K562 (cell line): ENCODE data around the gene NCOA1. TPM values are rescaled to one million over a fixed set of nuclear protein-coding genes. Genes with fewer than 3 reads are reported as not detected.

Experiments used
- ATAC-seq: fragments of 200-7000 bp; cut with Tn5 transposase; 3 replicates; pipeline ENCODE4 v1.9.1; 2020; ENCODE audit warnings: moderate library complexity
- BruUV-seq: library from RNA; stranded (reverse); fragments of 400-500 nt; replicated peaks from 2 replicates; lab custom pipeline; 2021; lab: Mats Ljungman, UMichigan
- CTCF ChIA-PET: fragments of 300-600 bp; formaldehyde crosslinking; extraction: SDS; loops from one replicate; lab custom pipeline; 2021; ENCODE audit warnings: low intra/inter-chr PET ratio; lab: Yijun Ruan, JAX
- POLR2A ChIA-PET: fragments of 300-600, 350-650 bp; sonication (Branson Sonifier 250); formaldehyde crosslinking; extraction: SDS; loops from one replicate; lab custom pipeline; 2021; ENCODE audit warnings: antibody characterized with exemption, inconsistent platforms; lab: Yijun Ruan, JAX
- DNase-seq, 4 experiments: peaks; one replicate each; pipeline versions ENCODE4 v3.0.0 to v3.0.0-alpha.2; 2011 to 2018; ENCODE audit warnings: low spot score in 3 of 4, mixed read lengths in 3 of 4; ENCODE audit errors: extremely low read depth in 1 of 4
- FAIRE-seq: peaks from 2 replicates; lab custom pipeline; 2011; peaks lifted over from hg19 to GRCh38; lab: Jason Lieb, UNC
- H2AFZ ChIP-seq: 2 replicates; pipeline ENCODE4 v1.6.0; 2011; ENCODE audit warnings: low read depth, low read length, control low read depth, inconsistent platforms
- H3K27ac ChIP-seq: fragments of 200-600 bp; 3 replicates; pipeline ENCODE4 v1.8.0; 2011; ENCODE audit warnings: low read depth, mild to moderate bottlenecking, control low read depth, inconsistent platforms, low read length, moderate library complexity, mixed read lengths; ENCODE audit errors: extremely low read depth
- H3K27me3 ChIP-seq, 2 experiments: fragments of 300-600 bp in 1 of 2; 2 replicates in 1 of 2; 3 replicates in 1 of 2; pipeline versions ENCODE4 v1.6.0 to v1.8.0; 2011; ENCODE audit warnings: inconsistent platforms in 2 of 2, low read length in 2 of 2, mild to moderate bottlenecking in 1 of 2, mixed read lengths in 1 of 2, moderate library complexity in 1 of 2; ENCODE audit not compliant: control insufficient read depth in 2 of 2, insufficient read depth in 2 of 2
- H3K36me3 ChIP-seq: fragments of 300-600 bp; 3 replicates; pipeline ENCODE4 v1.8.0; 2011; ENCODE audit warnings: mild to moderate bottlenecking, low read length, inconsistent platforms; ENCODE audit not compliant: control insufficient read depth, insufficient read depth
- H3K4me1 ChIP-seq, 2 experiments: fragments of 200-600 bp in 1 of 2; replicated peaks in 1 of 2; 2 replicates in 1 of 2; 3 replicates in 1 of 2; pipeline versions ENCODE4 v1.5.1 to v1.8.0; 2011; ENCODE audit warnings: inconsistent platforms in 2 of 2, low read length in 2 of 2, mild to moderate bottlenecking in 1 of 2, mixed read lengths in 1 of 2, moderate library complexity in 1 of 2; ENCODE audit not compliant: control insufficient read depth in 2 of 2, insufficient read depth in 2 of 2
- H3K4me2 ChIP-seq: 2 replicates; pipeline ENCODE4 v1.6.1; 2011; ENCODE audit warnings: low read length, control low read depth, inconsistent platforms, mixed read lengths; ENCODE audit not compliant: insufficient read depth
- H3K4me3 ChIP-seq: fragments of 200-600 bp; sonication (generic), shearing (Covaris generic); 2 replicates; pipeline ENCODE4 v1.5.1; 2016; ENCODE audit warnings: control low read depth, inconsistent platforms
- H3K79me2 ChIP-seq: fragments of 200-600 bp; 3 replicates; pipeline ENCODE4 v1.8.0; 2011; ENCODE audit warnings: low read length, inconsistent platforms; ENCODE audit not compliant: control insufficient read depth, insufficient read depth
- H3K9ac ChIP-seq, 2 experiments: 2 replicates each; pipeline versions ENCODE4 v1.6.0 to v1.6.1; 2011; ENCODE audit warnings: low read depth in 2 of 2, low read length in 2 of 2, control low read depth in 1 of 2, inconsistent platforms in 1 of 2, mild to moderate bottlenecking in 1 of 2, mixed read lengths in 1 of 2; ENCODE audit not compliant: insufficient read depth in 1 of 2
- H3K9me1 ChIP-seq: one replicate; pipeline ENCODE4 v1.6.0; 2011; ENCODE audit warnings: inconsistent platforms, mild to moderate bottlenecking, low read length, moderate library complexity; ENCODE audit not compliant: control insufficient read depth, insufficient read depth
- H3K9me3 ChIP-seq: replicated peaks from 2 replicates; pipeline ENCODE4 v1.5.1; 2011; ENCODE audit warnings: low read depth, low read length, inconsistent platforms; ENCODE audit not compliant: control insufficient read depth, insufficient read depth
- H4K20me1 ChIP-seq: replicated peaks from 2 replicates; pipeline ENCODE4 v1.6.1; 2011; ENCODE audit warnings: low read length, inconsistent platforms, mixed read lengths; ENCODE audit not compliant: control insufficient read depth, insufficient read depth
- ATF7 ChIP-seq: fragments of 450-650 bp; IDR thresholded peaks from 2 replicates; pipeline ENCODE4 v1.7.1; 2014; ENCODE audit warnings: mild to moderate bottlenecking, moderate library complexity
- CEBPZ ChIP-seq: fragments of 150-350 bp; IDR thresholded peaks from 2 replicates; pipeline ENCODE4 v1.6.1; 2014; ENCODE audit warnings: low read depth, mild to moderate bottlenecking, low read length, borderline replicate concordance
- DEAF1 ChIP-seq: fragments of 450-650 bp; formaldehyde crosslinking; IDR thresholded peaks from 2 replicates; pipeline ENCODE4 v1.4.0; 2020; ENCODE audit warnings: mild to moderate bottlenecking, moderate library complexity
- ETS2 ChIP-seq: IDR thresholded peaks from 2 replicates; pipeline ENCODE4 v1.6.1; 2016; ENCODE audit warnings: borderline replicate concordance, missing genetic modification characterization, mild to moderate bottlenecking, moderate library complexity, missing compliant biosample characterization; ENCODE audit not compliant: poor library complexity, severe bottlenecking
- FOXK1 ChIP-seq: sonication (generic); formaldehyde crosslinking; IDR thresholded peaks from 2 replicates; pipeline ENCODE4 v1.8.0; 2022; ENCODE audit warnings: missing genetic modification reagents, mild to moderate bottlenecking, borderline replicate concordance
- KLF6 ChIP-seq: fragments of 250-450 bp; sonication (Bioruptor Pico); IDR thresholded peaks from 2 replicates; pipeline ENCODE4 v1.4.0; 2020; ENCODE audit warnings: mild to moderate bottlenecking, moderate library complexity, borderline replicate concordance
- MCM7 ChIP-seq, 2 experiments: fragments of 450-650 bp; IDR thresholded peaks; 2 replicates each; pipeline ENCODE4 v1.6.1; 2016 to 2018
- MXI1 ChIP-seq: IDR thresholded peaks from 2 replicates; pipeline ENCODE4 v1.6.1; 2011; ENCODE audit warnings: low read depth, mild to moderate bottlenecking, improper control_type of control experiment, low read length
- NCOA1 ChIP-seq: fragments of 450-650 bp; IDR thresholded peaks from 2 replicates; pipeline ENCODE4 v1.6.1; 2016; ENCODE audit warnings: low read depth
- NCOA6 ChIP-seq: fragments of 450-650 bp; IDR thresholded peaks from 2 replicates; pipeline ENCODE4 v1.6.1; 2017; ENCODE audit warnings: mild to moderate bottlenecking
- RFX5 ChIP-seq: IDR thresholded peaks from 2 replicates; pipeline ENCODE4 v1.6.1; 2011; ENCODE audit warnings: low read depth, mild to moderate bottlenecking, improper control_type of control experiment, low read length
- RFX7 ChIP-seq: fragments of 250-450 bp; sonication (Bioruptor Pico); IDR thresholded peaks from 2 replicates; pipeline ENCODE4 v1.5.1; 2021; ENCODE audit warnings: mild to moderate bottlenecking
- SNRNP70 ChIP-seq: fragments of 200-400 bp; formaldehyde crosslinking; optimal IDR thresholded peaks from 2 replicates; pipeline ENCODE3; 2017; ENCODE audit warnings: low read depth, low read length
- TAF9B ChIP-seq: fragments of 450-650 bp; IDR thresholded peaks from 2 replicates; pipeline ENCODE4 v1.6.1; 2018; ENCODE audit warnings: mild to moderate bottlenecking; ENCODE audit not compliant: partially characterized antibody
- UBTF ChIP-seq, 2 experiments: IDR thresholded peaks; 2 replicates each; pipeline ENCODE4 v1.6.1; 2012; ENCODE audit warnings: improper control_type of control experiment in 2 of 2, low read depth in 2 of 2, low read length in 2 of 2, borderline replicate concordance in 1 of 2
- WGBS: fragments of 100-300 bp; shearing (Covaris generic); methylation state at CpG from one replicate; pipeline ENCODE4 v1.1.6; 2016; ENCODE audit warnings: low coverage, mixed read lengths; ENCODE audit not compliant: insufficient coverage; ENCODE audit errors: missing lambda C conversion rate; 5-methylcytosine and 5-hydroxymethylcytosine counted together
- in situ Hi-C: fragments of 300-500 bp; cut with MboI; formaldehyde crosslinking; loops from 4 replicates; pipeline ENCODE4 v1.15.0; 2018; ENCODE audit warnings: inconsistent platforms, mixed read lengths
- intact Hi-C: fragments of 100-400 bp; cut with micrococcal nuclease; formaldehyde crosslinking; loops from 2 replicates; pipeline ENCODE4 v1.14.2; 2022
- polyA plus RNA-seq, 8 experiments: library from polyadenylated mRNA; depleted of rRNA in 4 of 8; stranded (reverse) in 5 of 8; unstranded in 3 of 8; fragments of >200 nt; fragmentation: Nextera tagmentation in 2 of 8; fragmentation: Illumina TruSeq in 1 of 8; extraction: Ambion mirVana in 2 of 8; extraction: Trizol in 1 of 8; gene quantifications; 2 replicates each; pipeline versions ENCODE4 v1.2.1 to v1.2.3, GENCODE V29; 2011 to 2014; ENCODE audit warnings: inconsistent platforms in 1 of 8, missing spikeins in 1 of 8
- total RNA-seq, 7 experiments: library from RNA; depleted of rRNA in 6 of 7; stranded (reverse); fragments of >200 nt in 6 of 7; fragmentation: Illumina TruSeq in 2 of 7; extraction: Trizol in 2 of 7; gene quantifications; 2 replicates each; pipeline versions ENCODE4 v1.2.1 to v1.2.3, GENCODE V29; 2011 to 2021; ENCODE audit warnings: low replicate concordance in 1 of 7

The NCOA1 gene
- total and polyA plus RNA-seq, 9 of the 15 experiments (the other 6 are each of a cell fraction or from before 2014, with no cell fraction given): 4.9 to 25.7 (median 17.0) TPM

GRCh38 chr2:24482972-24483300 is 8.1 kb upstream of the NCOA1 start:
- no peaks in the 10 kb centered on the region for H3K27me3 ChIP-seq
- BruUV-seq: no TSS peak
- ATAC-seq (no peak; the same call in 2 of the 3 replicates), DNase-seq (no peak), FAIRE-seq (no peak)
- H3K4me1 ChIP-seq: peaks cover 6 to 15% of the 10 kb centered on the region in 2 experiments; a peak in 3 of 5 replicates
- in situ Hi-C loops (no loop called here), intact Hi-C loops (no loop called here)
- ChIA-PET CTCF (no interaction called here), POLR2A (interaction anchor here (0.7 to 2.0 kb wide), 5 partner anchors 8 to 22 kb away, joined by 3 to 11 read pairs (median 7); partner anchors contain the start of gene NCOA1)
- no peaks in the 10 kb centered on the region for H4K20me1 ChIP-seq
- no peak overlapping the region for H3K4me3 ChIP-seq
- peak overlapping the region; percentile 63 for H3K4me2 ChIP-seq
- no peaks in the 10 kb centered on the region for H3K79me2 ChIP-seq
- H3K9me1 ChIP-seq: no peaks in the 10 kb centered on the region
- WGBS: 2% methylated on average over 3 of the region's 3 CpGs
- H3K27ac ChIP-seq: peak overlapping the region; percentile 91
- H3K36me3 ChIP-seq: no peaks in the 10 kb centered on the region
- H2AFZ ChIP-seq: peak overlapping the region; percentile 96
- H3K9me3 ChIP-seq: peaks cover 10% of the 10 kb centered on the region; the same call in 1 of the 2 replicates
- H3K9ac ChIP-seq: peak overlapping the region in 1 of 2 experiments; percentile 72; a peak in 2 of 4 replicates
- TF ChIP-seq RFX5 (no peak), RFX7 (CRISPR knock-in tag) (no peak), DEAF1 (CRISPR knock-in tag) (no peak), ETS2 (no peak), MXI1 (no peak), ATF7 (no peak; the same call in 1 of the 2 replicates), SNRNP70 (no peak), UBTF (IDR thresholded peaks at IDR 0.05; ENCODE audit: borderline replicate concordance in 1 of 2, low read depth in 2 of 2, low read length in 2 of 2) (0 out of 4 replicates have a peak, but pooled peaks of 1 of the 2 experiments have one; percentile 9), TAF9B (peak; percentile 8), FOXK1 (CRISPR knock-in tag) (no peak), KLF6 (CRISPR knock-in tag) (peak; percentile 45; the same call in 1 of the 2 replicates), MCM7 (IDR thresholded peaks at IDR 0.05) (no peak), NCOA1 (no peak), NCOA6 (no peak), CEBPZ (no peak)
